Ishikawa (cell line): Measurements from ENCODE around the gene SEMA4A.

Source experiments
- CEBPB ChIP-seq: IDR thresholded peaks from 2 replicates; pipeline ENCODE4 v1.6.1; 2012
- EGR1 ChIP-seq: IDR thresholded peaks from 2 replicates; pipeline ENCODE4 v1.6.1; 2012
- EP300 ChIP-seq: IDR thresholded peaks from 2 replicates; pipeline ENCODE4 v1.6.1; 2012; ENCODE audit warnings: borderline replicate concordance
- NFIC ChIP-seq: IDR thresholded peaks from 2 replicates; pipeline ENCODE4 v1.6.1; 2012
- RAD21 ChIP-seq: IDR thresholded peaks from 2 replicates; pipeline ENCODE4 v1.6.1; 2012; ENCODE audit warnings: low read depth
- TAF1 ChIP-seq: IDR thresholded peaks from 2 replicates; pipeline ENCODE4 v1.6.1; 2012; ENCODE audit warnings: low read depth, mild to moderate bottlenecking
- TCF12 ChIP-seq: IDR thresholded peaks from 2 replicates; pipeline ENCODE4 v1.6.1; 2012; ENCODE audit warnings: low read depth
- TEAD4 ChIP-seq: IDR thresholded peaks from 2 replicates; pipeline ENCODE4 v1.6.1; 2012
- YY1 ChIP-seq: IDR thresholded peaks from 2 replicates; pipeline ENCODE4 v1.6.1; 2012; ENCODE audit warnings: low read depth
- TF ChIP-seq, protein P1 (sequence below): IDR thresholded peaks from 2 replicates; pipeline ENCODE4 v1.6.1; 2012
- TF ChIP-seq, protein P2 (sequence below): IDR thresholded peaks from 2 replicates; pipeline ENCODE4 v1.6.1; 2012
- TF ChIP-seq, protein P3 (sequence below): IDR thresholded peaks from 2 replicates; pipeline ENCODE4 v1.6.1; 2012; ENCODE audit warnings: low read depth, mild to moderate bottlenecking

DNA sequence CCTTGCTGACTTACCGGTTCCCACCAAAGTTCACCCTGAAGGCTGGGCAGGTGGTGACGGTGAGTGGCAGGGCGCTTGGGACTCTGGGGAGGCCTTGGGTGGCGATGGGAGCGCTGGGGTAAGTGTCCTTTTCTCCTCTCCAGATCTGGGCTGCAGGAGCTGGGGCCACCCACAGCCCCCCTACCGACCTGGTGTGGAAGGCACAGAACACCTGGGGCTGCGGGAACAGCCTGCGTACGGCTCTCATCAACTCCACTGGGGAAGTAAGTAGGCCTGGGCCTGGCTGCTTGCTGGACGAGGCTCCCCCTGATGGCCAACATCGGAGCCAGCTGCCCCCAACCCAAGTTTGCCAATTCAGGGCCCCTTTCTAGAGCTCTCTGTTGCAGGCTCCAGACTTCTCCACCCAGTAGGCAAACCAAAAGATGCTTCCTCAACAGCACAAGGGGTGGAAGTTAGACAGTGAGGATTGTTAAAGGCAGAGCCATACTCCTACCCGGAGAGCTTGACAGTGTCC, 16.4 kb upstream of the SEMA4A start:
- TF ChIP-seq TAF1 (no peak), CEBPB (no peak), NFIC (no peak), TEAD4 (no peak), EP300 (no peak), RAD21 (no peak), YY1 (no peak), EGR1 (no peak), TCF12 (no peak)
- TF ChIP-seq, protein P1, sequence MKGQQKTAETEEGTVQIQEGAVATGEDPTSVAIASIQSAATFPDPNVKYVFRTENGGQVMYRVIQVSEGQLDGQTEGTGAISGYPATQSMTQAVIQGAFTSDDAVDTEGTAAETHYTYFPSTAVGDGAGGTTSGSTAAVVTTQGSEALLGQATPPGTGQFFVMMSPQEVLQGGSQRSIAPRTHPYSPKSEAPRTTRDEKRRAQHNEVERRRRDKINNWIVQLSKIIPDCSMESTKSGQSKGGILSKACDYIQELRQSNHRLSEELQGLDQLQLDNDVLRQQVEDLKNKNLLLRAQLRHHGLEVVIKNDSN = no peak
- TF ChIP-seq, protein P2, sequence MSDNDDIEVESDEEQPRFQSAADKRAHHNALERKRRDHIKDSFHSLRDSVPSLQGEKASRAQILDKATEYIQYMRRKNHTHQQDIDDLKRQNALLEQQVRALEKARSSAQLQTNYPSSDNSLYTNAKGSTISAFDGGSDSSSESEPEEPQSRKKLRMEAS = no peak
- TF ChIP-seq, protein P3, sequence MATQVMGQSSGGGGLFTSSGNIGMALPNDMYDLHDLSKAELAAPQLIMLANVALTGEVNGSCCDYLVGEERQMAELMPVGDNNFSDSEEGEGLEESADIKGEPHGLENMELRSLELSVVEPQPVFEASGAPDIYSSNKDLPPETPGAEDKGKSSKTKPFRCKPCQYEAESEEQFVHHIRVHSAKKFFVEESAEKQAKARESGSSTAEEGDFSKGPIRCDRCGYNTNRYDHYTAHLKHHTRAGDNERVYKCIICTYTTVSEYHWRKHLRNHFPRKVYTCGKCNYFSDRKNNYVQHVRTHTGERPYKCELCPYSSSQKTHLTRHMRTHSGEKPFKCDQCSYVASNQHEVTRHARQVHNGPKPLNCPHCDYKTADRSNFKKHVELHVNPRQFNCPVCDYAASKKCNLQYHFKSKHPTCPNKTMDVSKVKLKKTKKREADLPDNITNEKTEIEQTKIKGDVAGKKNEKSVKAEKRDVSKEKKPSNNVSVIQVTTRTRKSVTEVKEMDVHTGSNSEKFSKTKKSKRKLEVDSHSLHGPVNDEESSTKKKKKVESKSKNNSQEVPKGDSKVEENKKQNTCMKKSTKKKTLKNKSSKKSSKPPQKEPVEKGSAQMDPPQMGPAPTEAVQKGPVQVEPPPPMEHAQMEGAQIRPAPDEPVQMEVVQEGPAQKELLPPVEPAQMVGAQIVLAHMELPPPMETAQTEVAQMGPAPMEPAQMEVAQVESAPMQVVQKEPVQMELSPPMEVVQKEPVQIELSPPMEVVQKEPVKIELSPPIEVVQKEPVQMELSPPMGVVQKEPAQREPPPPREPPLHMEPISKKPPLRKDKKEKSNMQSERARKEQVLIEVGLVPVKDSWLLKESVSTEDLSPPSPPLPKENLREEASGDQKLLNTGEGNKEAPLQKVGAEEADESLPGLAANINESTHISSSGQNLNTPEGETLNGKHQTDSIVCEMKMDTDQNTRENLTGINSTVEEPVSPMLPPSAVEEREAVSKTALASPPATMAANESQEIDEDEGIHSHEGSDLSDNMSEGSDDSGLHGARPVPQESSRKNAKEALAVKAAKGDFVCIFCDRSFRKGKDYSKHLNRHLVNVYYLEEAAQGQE = no peak
